ENCODE measurements around the gene ARMC10.
"Not testable (repeated sequence)": the region's sequence is repeated elsewhere in the genome, so short reads cannot be mapped to it uniquely, and the experiment has no call there.

ARMC10 gene

DNA sequence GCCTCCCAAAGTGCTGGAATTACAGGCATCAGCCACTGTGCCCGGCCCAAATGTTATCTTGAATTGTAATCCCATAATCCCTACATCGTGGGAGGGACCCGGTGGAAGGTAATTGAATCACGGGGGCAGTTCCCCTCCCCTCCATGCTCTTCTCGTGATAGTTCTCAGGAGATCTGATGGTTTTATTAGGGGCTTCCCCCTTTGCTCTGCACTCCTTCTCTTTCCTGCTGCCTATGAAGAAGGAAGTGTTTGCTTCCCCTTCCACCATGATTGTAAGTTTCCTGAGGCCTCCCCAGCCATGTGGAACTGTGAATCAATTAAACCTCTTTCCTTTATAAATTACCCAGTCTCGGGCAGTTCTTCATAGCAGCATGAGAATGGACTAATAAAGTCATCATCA, 3.3 kb downstream of the ARMC10 start:
- DNase-seq (ENCODE audit: low spot score): not testable (repeated sequence)

DNA sequence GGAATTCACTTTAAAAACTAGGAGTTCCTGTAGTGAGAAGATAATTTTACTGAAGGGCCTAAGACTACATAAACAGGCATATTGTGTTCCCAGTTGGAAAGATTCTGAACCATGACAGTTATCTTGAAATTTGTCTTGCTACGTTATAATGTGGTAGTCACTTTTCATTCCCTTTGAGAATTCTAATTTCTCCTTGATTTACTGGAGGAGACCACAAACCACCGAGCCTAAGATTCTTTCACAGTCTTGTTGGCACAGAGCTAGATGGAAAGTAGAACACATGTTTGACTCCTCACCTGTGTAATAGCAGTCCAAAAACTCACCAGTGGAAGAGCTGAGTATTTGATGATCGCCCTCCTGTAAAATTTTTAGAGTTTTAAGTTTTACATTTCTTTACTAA, 4.9 kb downstream of the ARMC10 start:
- no peak for DNase-seq (ENCODE audit: low spot score)

DNA sequence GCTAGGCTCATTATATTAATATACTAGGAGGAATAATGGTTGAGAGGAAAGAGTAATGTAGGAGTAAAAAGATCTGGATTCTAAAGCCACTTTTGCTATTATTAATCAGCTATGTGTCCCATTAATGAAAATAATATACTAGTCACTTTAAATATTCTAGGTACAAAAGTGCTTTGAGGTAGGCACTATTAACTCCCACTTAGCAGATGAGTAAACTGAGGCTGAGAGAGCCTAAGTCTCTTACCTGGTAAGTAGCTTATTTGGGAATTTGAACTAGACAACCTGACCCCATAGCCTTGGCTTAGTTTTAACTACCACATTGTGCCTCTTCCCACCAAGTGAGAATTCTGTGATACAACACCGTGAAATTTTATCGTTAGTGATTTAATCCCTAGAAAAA, 6.0 kb downstream of the ARMC10 start:
- DNase-seq (ENCODE audit: low spot score): no peak

DNA sequence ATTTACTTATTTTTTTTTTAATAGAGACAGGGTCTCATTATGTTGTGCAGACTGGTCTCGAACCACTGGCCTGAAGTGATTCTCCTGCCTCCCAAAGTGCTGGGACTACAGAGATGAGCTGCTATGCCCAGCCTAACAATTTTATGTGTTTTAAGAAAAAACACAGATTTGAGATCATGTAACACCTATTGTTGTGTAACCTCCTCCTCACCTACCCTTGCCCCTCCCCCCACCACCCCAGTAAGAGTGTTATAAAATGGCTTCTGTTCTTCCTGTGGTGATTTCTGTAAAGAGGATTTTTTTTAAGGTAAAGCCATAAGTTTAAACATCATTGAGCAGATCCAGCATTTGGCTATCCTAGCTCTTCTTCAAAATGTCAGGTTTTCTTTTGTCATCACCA, 7.6 kb downstream of the ARMC10 start:
- DNase-seq (ENCODE audit: low spot score): no peak

DNA sequence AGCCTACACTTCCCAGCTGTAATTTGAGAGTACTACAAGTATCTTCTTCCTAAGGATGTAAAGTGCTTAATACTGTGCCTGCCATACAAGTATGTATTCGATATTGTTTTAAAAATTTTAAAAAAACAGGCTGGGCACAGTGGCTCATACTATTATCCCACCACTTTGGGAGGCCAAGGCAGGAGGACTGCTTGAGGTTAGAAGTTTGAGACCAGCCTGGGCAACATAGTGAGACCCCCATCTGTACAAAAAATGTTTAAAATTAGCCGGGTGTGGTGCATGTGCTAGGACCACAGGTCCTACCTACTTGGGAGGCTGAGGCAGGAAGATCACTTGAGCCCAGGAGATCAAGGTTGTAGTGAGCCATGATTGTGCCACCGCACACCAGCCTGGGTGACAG, 8.3 kb downstream of the ARMC10 start:
- DNase-seq (ENCODE audit: low spot score): no peak

DNA sequence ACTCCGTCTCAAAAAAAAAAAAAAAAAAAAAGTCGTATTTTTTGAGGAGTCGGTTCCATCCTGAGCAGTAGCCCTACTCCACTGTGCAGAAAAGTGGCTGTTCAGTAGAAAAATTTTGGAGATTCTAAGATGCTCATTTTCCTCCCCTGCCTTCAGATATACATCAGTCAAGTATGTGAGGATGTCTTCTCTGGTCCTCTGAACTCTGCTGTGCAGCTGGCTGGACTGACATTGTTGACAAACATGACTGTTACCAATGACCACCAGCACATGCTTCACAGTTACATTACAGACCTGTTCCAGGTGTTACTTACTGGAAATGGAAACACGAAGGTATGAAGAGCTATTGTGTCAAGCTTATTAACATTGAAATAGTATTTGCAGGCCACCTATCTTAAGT, 17.4 kb downstream of the ARMC10 start:
- not testable (repeated sequence) for DNase-seq (ENCODE audit: low spot score)

DNA sequence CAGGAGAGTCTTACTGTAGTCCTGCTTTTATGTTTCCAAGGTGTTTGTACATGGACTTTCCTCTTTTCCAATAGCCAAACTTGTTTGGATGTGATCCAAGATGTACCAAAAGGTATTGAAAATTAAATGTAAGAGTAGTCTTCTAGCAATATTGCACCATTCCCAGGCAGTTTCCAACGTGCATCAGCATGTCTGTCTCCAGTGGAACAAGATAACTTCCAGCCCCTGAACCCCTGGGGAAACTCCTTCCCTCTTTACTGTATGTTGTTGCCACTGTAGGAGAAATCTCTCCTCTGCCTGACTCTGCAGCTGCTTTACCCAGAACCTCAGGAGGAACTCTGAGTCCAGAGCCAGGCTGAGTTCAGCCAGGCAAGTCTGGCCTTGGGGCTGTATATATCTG, 18.5 kb downstream of the ARMC10 start:
- DNase-seq (ENCODE audit: low spot score): no peak

DNA sequence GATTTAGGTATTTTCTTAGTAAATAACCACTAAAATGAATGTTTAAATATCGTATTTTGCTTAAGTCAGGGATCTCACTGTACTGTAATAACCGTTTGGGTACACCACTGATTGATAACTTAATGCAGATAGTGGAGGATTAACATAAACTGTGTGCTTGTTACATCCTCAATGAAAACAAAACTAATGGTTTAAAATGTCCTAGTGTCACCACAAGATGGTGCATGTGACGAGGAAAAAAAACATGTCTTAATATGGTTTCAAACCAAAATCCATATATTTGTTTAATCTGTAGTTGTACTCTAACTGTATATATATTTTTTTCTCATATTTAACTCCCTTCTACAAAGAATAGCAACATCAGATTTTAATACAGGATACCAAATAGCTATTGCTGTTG, 19.2 kb downstream of the ARMC10 start:
- DNase-seq (ENCODE audit: low spot score): no peak

DNA sequence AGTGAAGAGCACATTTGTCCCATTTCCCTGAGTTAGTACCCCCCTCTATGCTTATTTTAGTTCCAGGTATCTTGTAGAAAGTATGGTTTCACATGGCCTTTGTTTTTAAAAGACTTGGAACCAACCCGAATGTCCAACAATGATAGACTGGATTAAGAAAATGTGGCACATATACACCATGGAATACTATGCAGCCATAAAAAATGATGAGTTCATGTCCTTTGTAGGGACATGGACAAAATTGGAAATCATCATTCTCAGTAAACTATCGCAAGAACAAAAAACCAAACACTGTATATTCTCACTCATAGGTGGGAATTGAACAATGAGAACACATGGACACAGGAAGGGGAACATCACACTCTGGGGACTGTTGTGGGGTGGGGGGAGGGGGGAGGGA, 20.6 kb downstream of the ARMC10 start:
- not testable (repeated sequence) for DNase-seq (ENCODE audit: low spot score)

DNA sequence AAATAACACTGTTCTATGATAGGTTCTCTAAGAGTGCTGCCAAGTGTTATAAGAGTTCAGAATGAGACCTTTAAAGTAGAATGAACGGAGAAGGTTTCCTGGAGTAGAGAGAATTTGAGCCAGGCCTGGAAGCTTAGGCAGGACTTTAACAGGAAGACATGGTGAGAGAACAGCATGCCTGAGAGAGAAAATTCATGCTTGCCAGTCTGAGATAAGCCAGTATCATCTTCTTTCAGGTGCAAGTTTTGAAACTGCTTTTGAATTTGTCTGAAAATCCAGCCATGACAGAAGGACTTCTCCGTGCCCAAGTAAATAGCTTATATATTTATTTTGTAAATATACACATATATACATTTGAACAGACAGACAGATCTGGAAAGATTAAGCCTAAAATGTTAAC, 22.1 kb downstream of the ARMC10 start:
- no peak for DNase-seq (ENCODE audit: low spot score)

DNA sequence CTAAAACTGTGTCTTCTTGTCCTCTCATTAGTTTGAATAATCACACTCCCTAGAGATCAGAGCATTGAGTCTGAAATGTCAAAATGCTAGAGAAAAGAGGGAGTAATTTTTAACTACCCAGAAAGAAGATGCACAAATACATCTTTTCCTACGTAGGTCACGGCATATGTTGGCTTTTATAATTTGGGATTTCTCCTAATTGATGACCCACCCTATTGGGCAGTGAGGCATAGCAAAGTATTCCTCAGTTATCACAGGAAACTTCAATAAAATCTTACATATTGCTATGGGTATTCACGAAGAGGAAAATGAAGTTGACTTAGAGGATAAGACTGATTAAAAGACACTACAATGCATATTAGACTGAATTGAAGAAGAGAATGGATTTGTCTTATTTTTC, 25.4 kb downstream of the ARMC10 start:
- DNase-seq (ENCODE audit: low spot score): no peak

DNA sequence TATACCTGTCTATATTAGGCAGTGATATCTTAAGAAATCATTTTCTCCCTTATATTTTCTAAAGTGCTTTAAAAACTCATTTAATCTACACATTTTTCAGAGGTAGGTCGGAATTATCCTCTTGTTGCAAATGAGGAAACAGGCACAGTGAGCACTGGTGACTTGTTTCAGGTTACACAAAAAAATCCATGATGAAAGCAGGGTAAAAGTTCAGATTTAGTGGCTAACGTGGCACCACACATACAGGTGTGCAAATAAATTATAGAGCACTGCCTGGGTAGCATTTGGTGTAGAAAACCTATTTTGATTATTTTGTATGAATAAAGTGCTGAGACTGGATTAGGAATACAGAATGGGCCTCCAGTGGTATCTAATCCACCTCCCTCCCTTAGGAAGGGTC, 26.6 kb downstream of the ARMC10 start:
- no peak for DNase-seq (ENCODE audit: low spot score)

DNA sequence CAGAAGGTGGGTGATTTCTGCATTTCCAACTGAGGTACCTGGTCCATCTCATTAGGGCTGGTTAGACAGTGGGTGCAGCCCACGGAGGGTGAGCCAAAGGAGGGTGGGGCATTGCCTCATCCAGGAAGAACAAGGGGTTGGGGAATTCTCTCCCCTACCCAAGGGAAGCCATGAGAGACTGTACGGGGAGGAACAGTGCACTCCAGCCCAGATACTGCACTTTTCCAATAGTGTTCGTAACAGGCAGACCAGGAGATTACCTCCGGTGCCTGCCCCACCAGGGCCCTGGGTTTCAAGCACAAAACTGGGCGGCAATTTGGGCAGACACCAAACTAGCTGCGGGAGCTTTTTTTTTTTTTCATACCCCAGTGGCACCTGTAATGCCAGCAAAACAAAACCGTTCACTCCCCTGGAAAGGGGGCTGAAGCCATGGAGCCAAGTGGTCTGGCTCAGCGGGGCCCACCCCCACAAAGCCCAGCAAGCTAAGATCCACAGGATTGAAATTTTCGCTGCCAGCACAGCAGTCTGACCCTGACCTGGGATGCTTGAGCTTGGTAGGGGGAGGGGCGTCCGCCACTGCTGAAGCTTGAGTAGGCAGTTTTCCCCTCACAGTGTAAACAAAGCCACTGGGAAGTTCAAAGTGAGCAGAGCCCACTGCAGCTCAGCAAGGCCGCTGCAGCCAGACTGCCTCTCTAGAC, 31.2 kb downstream of the ARMC10 start:
- no peak for DNase-seq (ENCODE audit: low spot score)

DNA sequence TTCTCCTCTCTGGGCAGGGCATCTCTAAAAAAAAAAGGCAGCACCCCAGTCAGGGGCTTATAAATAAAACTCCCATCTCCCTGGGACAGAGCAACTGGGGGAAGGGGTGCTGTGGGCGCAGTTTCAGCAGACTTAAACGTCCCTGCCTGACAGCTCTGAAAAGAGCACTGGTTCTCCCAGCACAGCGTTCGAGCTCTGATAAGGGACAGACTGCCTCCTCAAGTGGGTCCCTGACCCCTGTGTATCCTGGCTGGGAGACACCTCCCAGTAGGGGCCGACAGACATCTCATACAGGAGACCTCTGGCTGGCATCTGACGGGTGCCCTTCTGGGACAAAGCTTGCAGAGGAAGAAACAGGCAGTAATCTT, 31.7 kb downstream of the ARMC10 start:
- DNase-seq (ENCODE audit: low spot score): not testable (repeated sequence)

DNA sequence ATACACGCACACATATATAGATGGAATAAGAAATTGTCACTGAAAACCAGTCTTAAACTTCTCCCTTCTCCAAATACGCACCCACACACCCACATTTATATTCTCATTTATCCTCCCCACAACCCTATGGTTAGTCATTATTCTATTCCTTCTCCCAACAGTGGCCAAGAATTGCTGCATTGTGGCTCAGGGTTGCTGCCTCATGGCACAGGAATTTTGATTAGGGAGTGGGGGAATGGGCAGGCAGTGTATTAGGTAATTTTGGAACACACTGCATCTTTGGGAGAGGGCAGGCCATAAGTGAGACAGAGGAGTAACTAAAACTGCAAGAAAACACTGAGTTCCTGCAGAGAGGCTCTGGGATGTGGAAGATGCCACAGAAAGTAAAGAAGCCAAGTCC, 38.2 kb downstream of the ARMC10 start:
- no peak for DNase-seq (ENCODE audit: low spot score)

DNA sequence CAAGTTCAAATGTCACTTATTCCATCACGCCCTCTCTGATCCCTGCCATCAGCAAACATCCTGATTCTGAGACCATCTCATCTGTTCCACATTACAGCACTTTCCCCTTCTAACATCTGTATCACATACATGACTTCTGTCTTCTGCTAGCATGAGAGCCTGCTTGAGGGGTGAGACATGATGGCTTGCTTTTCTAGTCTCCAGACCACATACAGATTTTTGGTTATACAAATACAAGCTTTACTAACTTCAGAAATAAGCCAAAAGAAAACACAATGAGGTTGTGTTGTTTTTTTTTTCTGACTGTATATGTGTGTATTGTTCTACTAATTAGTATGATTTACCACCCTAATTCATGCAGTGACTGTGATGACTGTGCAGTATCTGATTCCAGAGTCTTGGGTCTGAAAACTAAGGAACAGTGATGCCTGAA, 39.7 kb downstream of the ARMC10 start:
- DNase-seq (ENCODE audit: low spot score): no peak

DNA sequence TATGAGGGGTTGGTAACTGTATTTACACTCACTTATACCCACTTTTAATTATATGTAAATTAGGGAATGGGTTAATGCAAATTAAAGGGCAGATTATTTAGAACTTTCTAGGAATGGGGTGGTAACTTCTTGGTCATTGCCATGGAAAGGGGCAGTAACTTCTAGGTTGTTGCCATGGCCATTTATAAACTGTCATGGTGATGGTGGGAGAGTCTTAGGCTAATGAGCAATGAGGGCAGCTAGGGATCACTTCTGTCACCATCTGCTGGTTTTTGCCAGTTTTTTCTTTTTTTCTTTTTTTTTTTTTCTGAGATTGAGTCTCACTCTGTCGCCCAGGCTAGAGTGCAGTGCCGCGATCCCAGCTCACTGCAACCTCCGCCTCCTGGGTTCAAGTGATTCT, 40.8 kb downstream of the ARMC10 start:
- no peak for DNase-seq (ENCODE audit: low spot score)

DNA sequence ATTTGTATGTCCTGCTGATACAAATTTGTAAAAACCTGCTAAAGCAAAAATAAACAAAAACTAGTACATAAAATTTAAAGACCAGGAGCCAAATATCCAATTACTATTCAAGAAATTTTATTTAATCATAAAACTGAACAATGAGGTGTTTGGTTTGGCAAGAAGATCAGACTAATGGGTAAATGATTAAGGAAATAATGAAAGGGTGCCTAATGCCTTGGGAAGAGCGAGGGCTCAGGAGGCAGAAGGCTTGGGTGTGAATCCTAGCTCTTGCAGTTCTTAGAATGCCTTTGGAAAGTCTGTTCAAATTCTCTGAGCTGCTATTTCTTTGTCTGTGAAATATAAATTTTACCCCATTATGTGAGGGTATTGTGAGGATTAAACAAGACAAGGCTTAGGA, 41.6 kb downstream of the ARMC10 start:
- DNase-seq (ENCODE audit: low spot score): no peak

DNA sequence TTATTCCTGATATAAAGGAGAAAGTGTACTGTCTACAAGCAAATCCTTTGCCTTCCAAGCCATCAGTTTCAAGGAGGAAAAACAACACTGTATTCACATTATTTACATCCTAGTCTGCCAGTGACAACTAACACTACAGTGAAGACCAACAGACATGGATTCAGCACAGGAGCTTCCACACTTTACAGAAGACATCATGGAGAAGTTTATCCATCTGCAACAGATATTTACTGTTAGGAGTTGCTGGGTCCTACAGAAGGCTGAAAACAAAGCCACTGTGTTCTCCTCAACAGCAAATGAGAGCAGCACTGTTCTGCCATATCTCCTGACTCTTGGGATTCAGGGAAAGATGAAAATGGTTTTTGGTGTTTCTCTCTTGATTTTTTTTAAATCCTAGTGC, 42.1 kb downstream of the ARMC10 start:
- DNase-seq (ENCODE audit: low spot score): no peak

DNA sequence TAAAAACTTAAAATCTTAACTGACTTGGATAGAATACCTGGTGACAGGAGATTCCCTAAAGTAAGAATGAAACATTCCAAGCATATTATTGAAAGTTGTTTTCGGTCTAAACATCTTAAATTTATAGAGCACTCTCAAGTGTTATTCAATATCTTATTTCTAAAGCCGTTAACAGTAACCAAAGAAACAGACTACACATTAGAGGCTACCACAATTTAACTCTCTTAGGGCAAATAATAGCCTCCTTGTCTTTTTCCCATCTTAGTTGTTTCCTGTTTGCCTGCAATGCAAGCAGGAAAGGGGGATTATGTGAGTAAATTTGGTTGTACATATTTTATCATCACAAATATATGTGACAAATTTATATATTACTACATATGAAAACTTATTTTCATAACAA, 42.5 kb downstream of the ARMC10 start:
- DNase-seq (ENCODE audit: low spot score): no peak

DNA sequence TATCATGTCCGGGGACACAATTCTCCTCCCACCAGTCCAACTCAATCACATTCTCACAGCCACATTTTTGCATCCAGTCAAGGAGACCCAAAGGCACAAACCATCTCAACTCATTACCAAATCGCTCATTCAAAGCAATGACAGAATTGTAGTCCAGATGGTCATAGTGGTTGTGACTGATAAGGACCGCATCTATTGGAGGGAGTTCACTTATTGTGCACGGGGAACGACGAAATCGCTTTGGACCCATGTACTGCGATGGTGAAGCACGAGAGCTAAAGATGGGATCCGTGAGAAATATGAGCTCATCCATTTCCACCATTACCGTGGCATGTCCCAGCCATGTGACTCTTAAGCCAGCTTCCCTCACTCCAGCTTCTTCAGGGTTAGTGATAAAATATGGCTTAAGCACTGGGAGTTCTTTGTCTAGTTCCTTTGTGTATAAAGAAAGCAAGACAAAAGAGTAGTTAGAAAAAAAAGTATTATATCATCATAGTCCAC, 44.9 kb downstream of the ARMC10 start:
- no peak for DNase-seq (ENCODE audit: low spot score)

DNA sequence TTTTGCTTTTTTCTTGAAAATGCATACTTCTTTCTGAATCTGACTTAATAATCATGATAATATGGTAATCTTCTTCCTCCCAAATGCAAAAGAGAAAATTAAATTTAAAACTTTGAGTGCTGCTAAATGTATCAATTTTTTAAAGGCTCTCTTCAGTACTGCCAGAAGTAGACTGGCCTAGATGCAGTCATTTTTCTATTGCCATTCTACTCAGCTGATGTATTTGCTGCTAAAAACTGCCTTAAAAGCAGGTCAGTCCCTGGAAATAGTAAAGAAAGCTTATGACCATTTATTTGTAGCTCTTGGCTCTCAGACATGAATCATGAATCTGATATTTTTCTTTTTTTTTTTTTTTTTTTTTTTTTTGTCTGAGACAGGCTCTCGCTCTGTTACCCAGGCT, 45.4 kb downstream of the ARMC10 start:
- no peak for DNase-seq (ENCODE audit: low spot score)

DNA sequence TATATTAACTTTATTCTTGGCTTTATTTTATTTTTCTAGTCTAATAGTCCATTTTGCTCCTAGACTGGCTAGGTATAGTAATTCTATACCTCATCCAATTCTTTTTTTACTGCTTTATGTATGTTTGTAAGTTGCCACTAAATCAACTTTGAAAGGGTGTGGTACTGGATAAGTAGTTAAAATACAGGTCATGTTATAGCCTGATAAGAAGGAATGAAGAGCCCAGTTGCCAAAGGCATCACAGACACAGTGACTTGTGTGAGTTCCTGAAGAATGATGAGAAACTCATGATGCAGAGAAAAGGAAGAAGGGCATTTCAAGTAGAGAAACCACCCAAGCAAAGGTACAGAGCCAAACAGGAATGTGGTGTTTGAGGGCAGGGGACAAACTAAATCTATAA, 46.7 kb downstream of the ARMC10 start:
- no peak for DNase-seq (ENCODE audit: low spot score)

DNA sequence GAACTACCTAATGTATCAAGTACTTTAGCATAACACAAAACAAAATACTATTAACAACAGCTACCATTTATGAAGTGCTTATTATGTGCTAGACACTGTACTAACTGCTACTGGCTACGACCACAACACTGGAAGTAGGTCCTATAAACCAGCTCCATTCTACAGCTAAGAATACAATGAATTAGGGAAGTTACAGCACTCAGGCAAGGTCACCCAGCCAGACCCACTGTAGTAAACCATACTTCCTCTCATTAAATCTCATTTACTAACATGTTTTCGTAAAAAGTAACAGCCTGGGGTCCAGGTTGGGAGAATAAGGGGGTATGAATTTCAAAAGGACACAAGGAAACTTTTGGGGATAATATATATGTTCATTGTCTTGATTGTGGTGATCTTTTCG, 48.6 kb downstream of the ARMC10 start:
- no peak for DNase-seq (ENCODE audit: low spot score)
